WTC11 (cell line): ENCODE data around the gene C15orf39.

Source experiments
- TF ChIP-seq, protein P1 (sequence below): sonication (generic); formaldehyde crosslinking; conservative IDR thresholded peaks from 2 replicates; pipeline ENCODE4 v1.8.1; 2023; ENCODE audit warnings: mild to moderate bottlenecking, low read depth, missing genetic modification reagents, moderate library complexity
- TF ChIP-seq, protein P2 (sequence below): sonication (generic); formaldehyde crosslinking; IDR thresholded peaks from 2 replicates; pipeline ENCODE4 v1.8.1; 2023; ENCODE audit warnings: mild to moderate bottlenecking, missing genetic modification reagents
- TF ChIP-seq, protein P3 (sequence below): fragments of 200-600 bp; IDR thresholded peaks from 2 replicates; pipeline ENCODE4 v1.8.0; 2022; ENCODE audit warnings: antibody characterized with exemption

DNA sequence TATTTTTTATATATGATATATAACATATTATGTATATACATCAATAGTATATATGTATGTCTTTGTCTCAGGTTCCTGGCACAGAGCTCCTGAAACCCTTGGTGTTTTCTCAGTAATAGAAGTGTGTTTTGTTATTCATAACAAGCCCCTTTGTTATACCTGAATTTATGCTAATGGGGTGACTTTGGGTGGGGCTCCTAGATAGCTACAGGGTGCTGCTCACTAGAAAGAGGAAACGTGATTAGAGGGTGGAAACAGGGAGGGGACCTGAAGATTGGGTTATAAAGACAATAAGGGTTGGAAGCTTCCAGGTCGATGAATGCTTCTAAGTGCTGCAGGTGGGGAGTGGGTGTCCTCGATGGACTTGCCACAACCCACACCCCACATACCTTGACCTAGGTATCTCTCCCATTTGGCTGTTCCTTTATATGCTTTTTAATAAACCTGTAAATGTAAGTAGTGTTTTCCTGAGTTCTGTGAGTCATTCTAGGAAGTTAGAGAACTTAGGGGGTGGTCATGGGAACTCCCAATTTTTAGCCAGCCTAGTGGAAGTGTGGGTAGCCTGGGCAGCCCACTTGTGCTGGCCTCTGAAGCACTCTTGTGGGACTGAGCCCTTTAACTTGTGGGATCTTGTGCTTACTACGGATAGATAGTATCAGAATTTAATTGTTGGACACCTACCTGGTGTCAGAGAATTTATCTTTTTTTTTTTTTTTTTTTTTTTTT lies 36.9 kb upstream of the C15orf39 start:
- TF ChIP-seq, protein P1, sequence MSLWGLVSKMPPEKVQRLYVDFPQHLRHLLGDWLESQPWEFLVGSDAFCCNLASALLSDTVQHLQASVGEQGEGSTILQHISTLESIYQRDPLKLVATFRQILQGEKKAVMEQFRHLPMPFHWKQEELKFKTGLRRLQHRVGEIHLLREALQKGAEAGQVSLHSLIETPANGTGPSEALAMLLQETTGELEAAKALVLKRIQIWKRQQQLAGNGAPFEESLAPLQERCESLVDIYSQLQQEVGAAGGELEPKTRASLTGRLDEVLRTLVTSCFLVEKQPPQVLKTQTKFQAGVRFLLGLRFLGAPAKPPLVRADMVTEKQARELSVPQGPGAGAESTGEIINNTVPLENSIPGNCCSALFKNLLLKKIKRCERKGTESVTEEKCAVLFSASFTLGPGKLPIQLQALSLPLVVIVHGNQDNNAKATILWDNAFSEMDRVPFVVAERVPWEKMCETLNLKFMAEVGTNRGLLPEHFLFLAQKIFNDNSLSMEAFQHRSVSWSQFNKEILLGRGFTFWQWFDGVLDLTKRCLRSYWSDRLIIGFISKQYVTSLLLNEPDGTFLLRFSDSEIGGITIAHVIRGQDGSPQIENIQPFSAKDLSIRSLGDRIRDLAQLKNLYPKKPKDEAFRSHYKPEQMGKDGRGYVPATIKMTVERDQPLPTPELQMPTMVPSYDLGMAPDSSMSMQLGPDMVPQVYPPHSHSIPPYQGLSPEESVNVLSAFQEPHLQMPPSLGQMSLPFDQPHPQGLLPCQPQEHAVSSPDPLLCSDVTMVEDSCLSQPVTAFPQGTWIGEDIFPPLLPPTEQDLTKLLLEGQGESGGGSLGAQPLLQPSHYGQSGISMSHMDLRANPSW (CRISPR knock-in tag) = no peak
- TF ChIP-seq, protein P2, sequence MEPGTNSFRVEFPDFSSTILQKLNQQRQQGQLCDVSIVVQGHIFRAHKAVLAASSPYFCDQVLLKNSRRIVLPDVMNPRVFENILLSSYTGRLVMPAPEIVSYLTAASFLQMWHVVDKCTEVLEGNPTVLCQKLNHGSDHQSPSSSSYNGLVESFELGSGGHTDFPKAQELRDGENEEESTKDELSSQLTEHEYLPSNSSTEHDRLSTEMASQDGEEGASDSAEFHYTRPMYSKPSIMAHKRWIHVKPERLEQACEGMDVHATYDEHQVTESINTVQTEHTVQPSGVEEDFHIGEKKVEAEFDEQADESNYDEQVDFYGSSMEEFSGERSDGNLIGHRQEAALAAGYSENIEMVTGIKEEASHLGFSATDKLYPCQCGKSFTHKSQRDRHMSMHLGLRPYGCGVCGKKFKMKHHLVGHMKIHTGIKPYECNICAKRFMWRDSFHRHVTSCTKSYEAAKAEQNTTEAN = no peak
- TF ChIP-seq, protein P3, sequence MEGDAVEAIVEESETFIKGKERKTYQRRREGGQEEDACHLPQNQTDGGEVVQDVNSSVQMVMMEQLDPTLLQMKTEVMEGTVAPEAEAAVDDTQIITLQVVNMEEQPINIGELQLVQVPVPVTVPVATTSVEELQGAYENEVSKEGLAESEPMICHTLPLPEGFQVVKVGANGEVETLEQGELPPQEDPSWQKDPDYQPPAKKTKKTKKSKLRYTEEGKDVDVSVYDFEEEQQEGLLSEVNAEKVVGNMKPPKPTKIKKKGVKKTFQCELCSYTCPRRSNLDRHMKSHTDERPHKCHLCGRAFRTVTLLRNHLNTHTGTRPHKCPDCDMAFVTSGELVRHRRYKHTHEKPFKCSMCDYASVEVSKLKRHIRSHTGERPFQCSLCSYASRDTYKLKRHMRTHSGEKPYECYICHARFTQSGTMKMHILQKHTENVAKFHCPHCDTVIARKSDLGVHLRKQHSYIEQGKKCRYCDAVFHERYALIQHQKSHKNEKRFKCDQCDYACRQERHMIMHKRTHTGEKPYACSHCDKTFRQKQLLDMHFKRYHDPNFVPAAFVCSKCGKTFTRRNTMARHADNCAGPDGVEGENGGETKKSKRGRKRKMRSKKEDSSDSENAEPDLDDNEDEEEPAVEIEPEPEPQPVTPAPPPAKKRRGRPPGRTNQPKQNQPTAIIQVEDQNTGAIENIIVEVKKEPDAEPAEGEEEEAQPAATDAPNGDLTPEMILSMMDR = no peak
